MM.1S (cell line): ENCODE data around the gene ZNF850.

Experiments
- DNase-seq: peaks from one replicate; pipeline ENCODE4 v3.0.0-alpha.2; 2015
- H2AFZ ChIP-seq: fragments of 300-600 bp; sonication (generic); 2 replicates; pipeline ENCODE4 v1.6.0; 2016; ENCODE audit warnings: antibody characterized with exemption, low read length
- H3F3A ChIP-seq: fragments of 300-600 bp; sonication (generic); 2 replicates; pipeline ENCODE4 v1.6.1; 2016; ENCODE audit warnings: mild to moderate bottlenecking, antibody characterized with exemption, low read length, moderate library complexity, mixed read lengths; ENCODE audit not compliant: insufficient read depth
- H3K27ac ChIP-seq: fragments of 300-600 bp; sonication (generic); 2 replicates; pipeline ENCODE4 v1.5.1; 2016; ENCODE audit warnings: mild to moderate bottlenecking, low read length
- H3K27me3 ChIP-seq: fragments of 300-600 bp; sonication (generic); replicated peaks from 2 replicates; pipeline ENCODE4 v1.6.0; 2016; ENCODE audit warnings: low read length; ENCODE audit not compliant: insufficient read depth
- H3K36me3 ChIP-seq: fragments of 300-600 bp; sonication (generic); replicated peaks from 2 replicates; pipeline ENCODE4 v1.6.1; 2016; ENCODE audit warnings: mild to moderate bottlenecking, low read length, mixed read lengths; ENCODE audit not compliant: insufficient read depth
- H3K4me1 ChIP-seq: fragments of 300-600 bp; sonication (generic); 2 replicates; pipeline ENCODE4 v1.6.1; 2016; ENCODE audit warnings: low read length, mixed read lengths
- H3K4me2 ChIP-seq: fragments of 300-600 bp; sonication (generic); 2 replicates; pipeline ENCODE4 v1.6.0; 2016; ENCODE audit warnings: low read depth, low read length
- H3K4me3 ChIP-seq: fragments of 300-600 bp; sonication (generic); 2 replicates; pipeline ENCODE4 v1.5.1; 2016; ENCODE audit warnings: low read length, mixed read lengths
- H3K79me2 ChIP-seq: fragments of 300-600 bp; sonication (generic); 2 replicates; pipeline ENCODE4 v1.6.1; 2016; ENCODE audit warnings: mixed run types, low read length, mixed read lengths
- H3K9ac ChIP-seq: fragments of 300-600 bp; sonication (generic); 2 replicates; pipeline ENCODE4 v1.6.1; 2016; ENCODE audit warnings: low read length, mixed read lengths
- H3K9me2 ChIP-seq: fragments of 300-600 bp; sonication (generic); replicated peaks from 2 replicates; pipeline ENCODE4 v1.6.1; 2016; ENCODE audit warnings: mild to moderate bottlenecking, low read length, mixed read lengths; ENCODE audit not compliant: insufficient read depth
- H3K9me3 ChIP-seq: fragments of 300-600 bp; sonication (generic); replicated peaks from 2 replicates; pipeline ENCODE4 v1.6.1; 2016; ENCODE audit warnings: mild to moderate bottlenecking, low read length, mixed read lengths; ENCODE audit not compliant: insufficient read depth
- H4K20me1 ChIP-seq: fragments of 300-600 bp; sonication (generic); 2 replicates; pipeline ENCODE4 v1.6.1; 2016; ENCODE audit warnings: mild to moderate bottlenecking, low read length, moderate library complexity, mixed read lengths; ENCODE audit not compliant: insufficient read depth
- CTCF ChIP-seq: fragments of 300-600 bp; sonication (generic); IDR thresholded peaks from 2 replicates; pipeline ENCODE4 v1.5.1; 2016; ENCODE audit warnings: antibody characterized with exemption, low read length, mixed read lengths
- EZH2 ChIP-seq: fragments of 300-600 bp; sonication (generic); optimal IDR thresholded peaks from 2 replicates; pipeline ENCODE3; 2017; ENCODE audit warnings: low read depth, mild to moderate bottlenecking, antibody characterized with exemption, low read length, mixed read lengths
- EZH2phosphoT487 ChIP-seq: fragments of 300-600 bp; sonication (generic); IDR thresholded peaks from 2 replicates; pipeline ENCODE4 v1.6.1; 2018; ENCODE audit warnings: antibody characterized with exemption, low read length

ZNF850 gene

GRCh38 chr19:36665832-36666231 lies 106.8 kb downstream of the ZNF850 start:
- H3K9me3 ChIP-seq, result no peaks in the 10 kb centered on the region
- H3K36me3 ChIP-seq, result no peaks in the 10 kb centered on the region
- no peaks in the 10 kb centered on the region for H3K79me2 ChIP-seq
- TF ChIP-seq EZH2phosphoT487, result no peak
- TF ChIP-seq EZH2, result no peak
- no peak for TF ChIP-seq CTCF
- no peak for DNase-seq
- H3K27ac ChIP-seq, result no peak overlapping the region
- H3K4me2 ChIP-seq, result no peak overlapping the region
- no peaks in the 10 kb centered on the region for H3K4me1 ChIP-seq
- H3K9me2 ChIP-seq, result no peaks in the 10 kb centered on the region
- no peak overlapping the region for H3K4me3 ChIP-seq
- no peaks in the 10 kb centered on the region for H3F3A ChIP-seq
- H2AFZ ChIP-seq, result no peak overlapping the region
- no peaks in the 10 kb centered on the region for H4K20me1 ChIP-seq
- H3K27me3 ChIP-seq, result no peaks in the 10 kb centered on the region
- no peak overlapping the region for H3K9ac ChIP-seq
